ENCODE measurements around the gene ENO2.
"Not testable (repeated sequence)": the region's sequence is repeated elsewhere in the genome, so short reads cannot be mapped to it uniquely, and the experiment has no call there.

Gene ENO2

DNA sequence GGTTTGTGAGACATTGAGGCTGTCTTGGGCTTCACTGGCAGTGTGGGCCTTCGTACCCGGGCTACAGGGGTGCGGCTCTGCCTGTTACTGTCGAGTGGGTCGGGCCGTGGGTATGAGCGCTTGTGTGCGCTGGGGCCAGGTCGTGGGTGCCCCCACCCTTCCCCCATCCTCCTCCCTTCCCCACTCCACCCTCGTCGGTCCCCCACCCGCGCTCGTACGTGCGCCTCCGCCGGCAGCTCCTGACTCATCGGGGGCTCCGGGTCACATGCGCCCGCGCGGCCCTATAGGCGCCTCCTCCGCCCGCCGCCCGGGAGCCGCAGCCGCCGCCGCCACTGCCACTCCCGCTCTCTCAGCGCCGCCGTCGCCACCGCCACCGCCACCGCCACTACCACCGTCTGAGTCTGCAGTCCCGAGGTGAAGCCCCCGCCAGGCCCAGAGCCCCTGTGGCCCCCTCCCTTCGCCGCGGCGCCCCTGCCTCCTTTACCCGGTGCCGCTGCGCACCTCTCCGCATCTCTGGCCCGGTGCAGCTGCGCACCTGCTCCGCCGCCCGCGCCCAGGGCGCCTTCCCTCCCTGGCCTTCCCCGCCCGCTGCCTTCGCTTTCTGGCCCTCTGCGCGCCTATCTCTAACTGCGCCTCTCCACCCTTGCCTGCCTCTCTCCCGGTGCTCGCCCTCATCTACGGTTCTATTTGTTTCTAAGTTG, at the start of gene ENO2:
ENO2 (plus strand) TSS at position 335 of the 701 bp plus-strand sequence. CDS start 1,253 bp downstream, outside the sequence.
- no peak for DNase-seq

DNA sequence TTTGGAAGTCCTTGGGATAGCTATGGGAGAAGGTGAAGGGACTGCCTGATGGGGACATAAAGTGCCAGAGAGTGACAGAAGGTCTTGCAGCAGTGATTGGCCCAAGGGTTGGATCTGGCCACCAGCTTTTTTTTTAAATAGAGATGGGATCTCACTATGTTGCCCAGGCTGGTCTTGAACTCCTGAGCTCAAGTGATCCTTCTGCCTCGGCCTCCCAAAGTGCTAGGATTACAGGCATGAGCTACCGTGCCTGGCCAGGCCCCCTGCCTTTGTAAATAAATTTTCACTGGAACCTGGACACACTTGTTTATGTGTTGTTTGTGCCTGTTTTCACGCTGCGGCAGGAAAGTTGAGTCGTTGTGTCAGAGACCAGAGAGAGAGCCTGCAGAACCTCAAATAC, 49.1 kb upstream of the ENO2 start:
- DNase-seq, result not testable (repeated sequence)

DNA sequence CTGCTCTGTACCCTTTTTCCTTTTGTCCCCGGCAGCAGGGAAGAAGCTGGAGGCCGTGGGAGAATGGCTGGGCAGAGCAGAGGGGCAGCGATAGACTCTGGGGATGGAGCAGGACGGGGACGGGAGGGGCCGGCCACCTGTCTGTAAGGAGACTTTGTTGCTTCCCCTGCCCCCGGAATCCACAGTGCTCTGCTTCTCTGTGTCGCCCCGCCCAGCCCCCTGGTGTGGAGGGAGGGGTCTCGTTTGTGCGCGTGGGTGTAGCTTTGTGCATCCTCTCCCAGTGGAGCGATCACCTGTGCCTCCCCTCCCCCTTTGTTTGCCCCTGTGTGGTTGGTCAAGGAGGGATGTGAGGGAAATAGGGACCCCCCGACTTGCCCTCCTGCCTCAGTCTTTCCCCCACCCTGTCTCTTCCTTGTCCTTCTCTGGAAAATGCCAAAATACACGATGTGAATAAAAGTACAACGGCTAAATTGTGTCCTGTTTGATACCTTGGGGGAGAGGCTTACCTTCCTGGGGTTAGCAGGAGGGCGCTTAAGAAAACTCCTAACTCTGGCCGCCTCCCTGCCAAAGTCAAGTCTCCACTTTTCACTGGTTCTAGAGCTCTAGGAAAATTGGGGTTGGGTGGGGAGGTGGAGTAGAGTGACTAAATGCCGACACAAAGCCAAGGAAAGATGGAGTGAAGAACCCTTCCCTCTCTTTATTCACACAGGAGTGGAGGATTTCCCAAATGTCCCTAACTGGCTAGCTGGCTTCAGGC, 48.0 kb upstream of the ENO2 start:
- DNase-seq, result no peak

DNA sequence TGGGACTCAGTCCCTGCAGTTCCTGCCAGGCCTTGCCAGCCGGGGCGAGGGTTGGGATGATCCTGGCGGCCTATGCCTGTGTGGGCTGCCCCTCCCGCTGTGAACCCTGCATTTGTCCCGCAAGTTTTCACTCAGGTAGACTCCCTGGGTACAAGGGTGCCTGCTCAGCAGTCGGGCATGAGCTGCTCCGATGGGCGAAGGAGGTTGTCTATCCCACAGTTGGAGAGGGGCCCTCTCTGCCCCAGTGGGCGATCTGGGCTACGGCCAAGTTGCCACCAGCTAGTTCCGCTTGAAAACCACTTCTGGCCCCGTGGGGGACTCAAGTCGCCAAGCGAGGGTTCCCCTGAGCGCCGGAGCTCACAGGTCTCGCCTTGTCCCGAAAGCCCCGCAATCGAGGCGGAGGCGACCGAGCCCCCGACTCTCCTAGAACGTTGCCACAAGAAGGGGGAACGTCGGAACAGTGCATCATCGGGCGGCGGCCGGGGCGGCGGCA, 47.4 kb upstream of the ENO2 start:
- no peak for DNase-seq

DNA sequence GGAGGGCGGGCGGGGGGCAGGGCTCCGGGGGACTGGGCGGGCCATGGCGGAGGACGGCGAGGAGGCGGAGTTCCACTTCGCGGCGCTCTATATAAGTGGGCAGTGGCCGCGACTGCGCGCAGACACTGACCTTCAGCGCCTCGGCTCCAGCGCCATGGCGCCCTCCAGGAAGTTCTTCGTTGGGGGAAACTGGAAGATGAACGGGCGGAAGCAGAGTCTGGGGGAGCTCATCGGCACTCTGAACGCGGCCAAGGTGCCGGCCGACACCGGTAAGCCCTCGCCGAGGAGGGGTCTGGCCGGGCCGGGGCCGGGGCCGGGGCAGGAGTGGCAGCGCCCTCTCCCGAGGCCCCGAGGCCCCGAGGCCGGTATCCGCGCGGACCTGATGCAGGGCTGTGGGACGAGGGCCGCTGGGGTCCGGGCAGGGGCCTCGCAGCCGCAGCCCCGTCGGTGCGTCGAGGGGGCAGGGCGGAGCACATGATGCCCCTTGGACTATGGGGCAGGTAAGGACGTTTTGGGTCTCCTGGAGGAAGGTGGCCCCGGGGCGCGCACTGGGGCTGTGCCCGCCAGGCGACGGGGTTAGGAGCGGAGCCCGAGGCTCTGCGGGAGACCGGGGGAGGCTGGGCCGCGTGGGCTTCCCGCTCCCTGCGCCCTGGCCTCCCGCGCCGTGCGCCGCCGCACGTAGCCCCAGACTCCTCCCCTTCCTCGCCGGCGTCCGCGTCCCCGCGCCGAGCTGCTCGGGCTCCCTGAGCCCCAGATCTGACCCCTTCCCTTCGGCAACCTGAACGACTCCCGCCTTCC, 46.8 kb upstream of the ENO2 start, which contains the start of gene TPI1:
TPI1 (plus strand) TSS at position 119 of the 798 bp plus-strand sequence; CDS start at position 155, 36 bp downstream.
- DNase-seq, result no peak

DNA sequence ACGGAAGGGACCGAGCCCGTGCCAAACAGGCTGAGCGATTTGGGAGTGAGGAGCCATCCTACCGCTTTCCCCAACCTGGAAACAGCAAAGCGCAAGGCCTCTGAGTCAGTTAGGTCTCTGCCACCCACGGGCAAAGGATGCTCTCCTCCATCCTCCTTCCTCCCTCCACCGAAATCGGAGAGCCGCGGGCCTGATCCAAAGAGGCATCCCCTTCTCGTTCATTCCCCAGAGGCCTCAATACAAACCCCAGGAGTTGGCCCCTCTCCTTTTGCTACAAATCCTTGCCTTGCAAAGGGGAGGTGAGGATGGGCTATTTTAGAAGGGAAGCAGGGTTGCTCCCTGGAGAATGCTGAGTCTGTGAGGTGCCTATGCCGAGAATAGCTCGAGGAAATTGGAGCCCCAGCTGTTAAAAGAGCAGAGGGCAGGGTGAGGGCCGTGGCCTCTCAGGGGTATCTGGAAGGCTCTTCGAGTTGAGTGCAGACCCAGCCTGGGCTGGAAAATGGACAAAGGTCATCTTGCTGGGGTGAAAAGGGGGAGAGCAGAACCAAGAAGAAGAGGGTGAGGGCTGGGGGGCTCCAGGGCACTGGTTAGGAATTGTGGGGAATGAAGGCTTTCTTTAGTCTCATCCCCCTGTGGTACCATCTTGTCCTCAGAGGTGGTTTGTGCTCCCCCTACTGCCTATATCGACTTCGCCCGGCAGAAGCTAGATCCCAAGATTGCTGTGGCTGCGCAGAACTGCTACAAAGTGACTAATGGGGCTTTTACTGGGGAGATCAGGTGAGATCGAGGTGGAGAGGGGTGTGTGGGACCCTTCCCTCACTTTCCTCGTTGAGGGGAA, 46.0 kb upstream of the ENO2 start:
- DNase-seq, result no peak

DNA sequence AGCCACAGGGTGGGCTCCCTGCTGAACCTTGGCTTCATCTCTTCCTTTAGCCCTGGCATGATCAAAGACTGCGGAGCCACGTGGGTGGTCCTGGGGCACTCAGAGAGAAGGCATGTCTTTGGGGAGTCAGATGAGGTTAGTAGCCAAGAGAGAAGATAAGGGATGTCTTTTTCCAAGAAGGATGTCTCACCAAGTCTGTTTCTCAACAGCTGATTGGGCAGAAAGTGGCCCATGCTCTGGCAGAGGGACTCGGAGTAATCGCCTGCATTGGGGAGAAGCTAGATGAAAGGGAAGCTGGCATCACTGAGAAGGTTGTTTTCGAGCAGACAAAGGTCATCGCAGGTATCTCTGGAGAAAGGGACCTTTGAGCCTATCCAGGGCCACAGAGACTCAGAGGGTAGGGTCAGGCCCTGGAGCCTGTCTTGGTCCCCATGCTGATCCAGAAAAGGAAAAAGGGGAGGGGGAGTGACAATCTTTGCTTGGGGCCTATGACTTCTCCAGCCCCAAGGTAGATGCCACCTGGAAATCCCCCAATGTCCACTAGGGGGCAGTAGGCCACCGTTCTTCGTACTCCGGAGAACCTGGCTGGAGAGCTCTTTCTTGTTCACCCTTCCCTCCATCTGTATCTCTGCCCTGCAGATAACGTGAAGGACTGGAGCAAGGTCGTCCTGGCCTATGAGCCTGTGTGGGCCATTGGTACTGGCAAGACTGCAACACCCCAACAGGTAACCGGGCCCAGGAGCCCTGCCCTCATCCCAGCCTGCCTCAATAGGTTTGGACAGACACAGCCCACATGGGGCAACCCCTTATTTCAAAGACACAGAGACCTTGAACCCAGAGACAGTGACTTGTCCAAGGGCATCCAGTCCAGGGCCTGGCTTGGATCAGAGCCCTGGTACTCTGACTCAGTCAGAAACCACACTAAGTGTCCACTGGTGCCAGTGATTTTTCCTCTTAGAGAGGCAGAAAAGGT, 45.0 kb upstream of the ENO2 start:
- peak; percentile 29 for DNase-seq

DNA sequence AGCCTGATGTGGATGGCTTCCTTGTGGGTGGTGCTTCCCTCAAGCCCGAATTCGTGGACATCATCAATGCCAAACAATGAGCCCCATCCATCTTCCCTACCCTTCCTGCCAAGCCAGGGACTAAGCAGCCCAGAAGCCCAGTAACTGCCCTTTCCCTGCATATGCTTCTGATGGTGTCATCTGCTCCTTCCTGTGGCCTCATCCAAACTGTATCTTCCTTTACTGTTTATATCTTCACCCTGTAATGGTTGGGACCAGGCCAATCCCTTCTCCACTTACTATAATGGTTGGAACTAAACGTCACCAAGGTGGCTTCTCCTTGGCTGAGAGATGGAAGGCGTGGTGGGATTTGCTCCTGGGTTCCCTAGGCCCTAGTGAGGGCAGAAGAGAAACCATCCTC, 44.1 kb upstream of the ENO2 start:
- not testable (repeated sequence) for DNase-seq

DNA sequence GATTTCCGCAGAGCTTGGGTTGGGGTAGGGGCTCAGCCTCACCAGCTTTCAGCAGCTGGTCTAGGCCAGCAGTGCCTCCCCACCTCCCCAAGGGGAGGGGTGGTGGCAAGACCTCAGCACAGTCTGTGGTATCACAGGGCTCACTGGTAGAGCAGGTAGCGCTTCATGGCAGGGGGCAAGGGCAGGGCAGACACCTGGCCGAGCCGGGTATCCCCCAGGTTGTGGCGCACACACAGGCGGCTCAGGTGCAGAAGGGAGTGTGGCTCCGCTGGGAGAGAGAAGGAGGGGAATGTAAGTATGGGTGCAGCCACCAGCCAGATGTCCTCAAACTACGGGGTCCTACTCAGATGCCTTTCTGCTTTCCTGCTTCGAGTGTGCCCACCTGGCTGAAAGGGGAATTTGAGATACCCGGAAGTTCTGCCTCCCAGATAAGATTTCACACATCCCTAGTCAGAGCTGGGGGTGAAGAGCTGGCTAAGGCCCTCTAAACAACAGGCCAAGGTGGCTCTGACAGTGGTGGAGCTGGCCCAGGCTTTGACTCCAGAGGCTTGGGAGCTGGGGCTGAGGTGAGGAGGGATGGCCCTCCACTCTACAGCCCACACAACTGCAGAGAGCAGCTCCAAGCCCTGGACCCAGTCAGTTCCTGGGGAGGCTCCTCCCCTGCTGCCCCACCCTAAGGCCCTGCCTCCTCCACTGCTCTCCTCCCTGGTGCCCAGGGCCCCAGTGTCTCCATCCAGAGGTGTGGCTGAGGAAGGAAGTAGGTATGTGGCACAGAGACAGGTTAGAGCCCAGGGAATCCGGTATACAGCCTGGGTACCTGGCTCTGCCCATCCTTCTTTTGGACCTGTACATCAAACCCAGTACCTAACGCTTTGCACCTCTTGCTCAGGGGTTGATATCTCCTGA, 43.1 kb upstream of the ENO2 start:
- DNase-seq, result no peak

DNA sequence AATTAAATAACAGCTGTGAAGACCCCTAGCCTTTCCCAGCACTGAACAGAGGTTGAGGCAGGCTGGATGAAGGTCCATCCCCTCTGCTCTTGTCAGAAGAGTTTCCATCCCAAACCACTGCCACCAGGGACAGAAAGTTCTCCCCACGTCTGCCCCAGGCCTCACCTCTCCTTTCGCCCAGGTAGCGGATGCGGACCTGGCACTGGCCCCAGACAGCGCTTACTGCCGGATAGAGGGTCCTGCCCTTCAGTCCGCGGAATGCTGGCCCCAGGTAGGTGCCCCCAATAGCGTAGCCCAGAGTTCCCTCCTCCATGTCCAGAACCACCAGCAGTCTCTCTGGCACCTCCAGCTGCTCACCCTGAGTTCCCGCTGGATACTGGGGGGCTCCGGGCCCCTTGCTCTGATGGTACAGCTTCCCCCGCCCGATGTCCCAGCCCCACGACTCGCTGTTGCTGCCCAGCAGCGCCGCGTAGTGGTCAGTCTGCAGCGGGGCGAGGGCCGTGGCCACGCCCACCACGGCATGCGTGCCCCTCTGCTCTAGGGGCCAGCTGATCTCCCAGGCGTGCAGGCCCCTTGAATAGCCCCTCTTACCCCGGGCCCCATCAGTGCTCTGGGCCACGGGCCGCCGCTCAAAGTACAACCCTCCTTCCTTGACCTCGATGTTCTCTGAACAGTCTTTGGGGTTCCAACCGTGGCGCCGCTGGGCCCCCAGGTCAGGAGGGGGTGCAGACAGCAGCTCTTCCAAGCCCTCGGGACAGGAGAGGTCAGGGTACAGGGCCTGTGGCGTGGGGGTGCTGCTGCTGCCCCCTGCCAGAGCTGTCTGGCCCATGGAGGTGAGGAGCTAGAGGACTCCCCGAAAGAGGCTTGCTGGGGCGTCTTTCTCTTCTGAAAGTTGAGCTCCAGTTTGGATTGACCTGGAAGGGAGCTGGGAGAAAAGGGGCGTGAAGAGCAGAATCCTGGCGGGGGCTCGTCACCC, 42.0 kb upstream of the ENO2 start:
- DNase-seq, result no peak

DNA sequence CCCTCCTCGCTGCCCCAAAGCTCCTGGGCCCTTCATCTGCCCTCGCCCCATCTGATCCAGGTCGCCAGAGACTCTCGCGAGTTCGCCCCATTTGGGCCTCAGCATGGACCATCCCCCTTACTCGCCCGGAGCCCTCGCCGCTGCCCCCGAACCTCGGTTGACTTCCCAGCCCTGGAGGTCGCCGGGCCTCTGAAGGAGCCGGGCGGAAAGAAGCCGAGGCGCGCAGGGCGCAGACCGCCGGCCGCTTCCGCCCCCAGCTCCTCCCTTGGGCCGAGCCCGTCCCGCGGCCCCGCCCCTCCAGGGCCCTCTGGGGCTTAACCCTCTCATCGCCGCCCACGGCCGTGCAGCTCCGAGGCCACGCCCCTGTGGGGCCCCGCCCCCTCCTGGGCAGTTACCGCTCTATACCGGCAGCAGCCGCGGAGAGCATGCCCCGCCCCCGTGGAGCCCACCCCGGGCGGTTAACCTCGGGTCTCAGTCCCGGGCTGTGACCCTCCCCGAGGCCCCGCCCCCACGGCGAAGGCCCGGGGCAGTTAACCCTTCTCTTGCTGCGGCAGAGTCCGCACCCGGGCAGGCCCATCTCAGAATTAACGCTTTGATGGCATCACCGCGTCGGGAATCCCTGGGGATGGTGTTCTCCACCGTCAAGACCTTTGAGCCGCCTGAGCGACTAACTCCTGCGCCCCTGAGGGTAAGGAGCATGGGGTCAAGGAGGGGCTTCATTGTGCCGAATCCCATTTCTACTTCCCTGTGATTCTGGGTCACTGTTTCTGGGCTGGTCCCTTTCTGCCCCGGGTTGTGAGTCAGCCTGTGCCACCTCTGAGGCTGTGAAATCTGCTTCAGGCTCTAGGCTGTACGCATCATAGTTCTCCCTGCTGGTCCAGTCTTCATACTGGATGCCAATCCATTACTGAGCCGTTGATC, 41.0 kb upstream of the ENO2 start, which contains the start of gene SPSB2:
SPSB2 (minus strand) TSS at position 210 of the 921 bp plus-strand sequence. CDS start 402 bp downstream, outside the sequence.
- DNase-seq, result peak; percentile 55

DNA sequence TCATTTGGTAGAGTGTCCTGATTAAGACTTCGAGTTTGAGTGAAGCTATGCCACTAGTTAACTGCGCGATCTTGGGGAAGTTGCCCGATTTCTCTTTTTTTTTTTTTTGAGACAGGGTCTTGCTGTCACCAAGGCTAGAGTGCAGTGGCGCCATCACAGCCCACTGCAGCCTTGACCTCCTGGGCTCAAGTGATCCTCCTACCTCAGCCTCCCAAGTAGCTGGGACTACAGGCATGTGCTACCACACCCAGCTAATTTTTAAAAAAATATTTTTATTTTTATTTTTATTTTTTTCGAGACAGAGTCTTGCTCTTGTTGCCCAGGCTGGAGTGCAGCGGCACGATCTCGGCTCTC, 40.4 kb upstream of the ENO2 start:
- DNase-seq, result not testable (repeated sequence)

DNA sequence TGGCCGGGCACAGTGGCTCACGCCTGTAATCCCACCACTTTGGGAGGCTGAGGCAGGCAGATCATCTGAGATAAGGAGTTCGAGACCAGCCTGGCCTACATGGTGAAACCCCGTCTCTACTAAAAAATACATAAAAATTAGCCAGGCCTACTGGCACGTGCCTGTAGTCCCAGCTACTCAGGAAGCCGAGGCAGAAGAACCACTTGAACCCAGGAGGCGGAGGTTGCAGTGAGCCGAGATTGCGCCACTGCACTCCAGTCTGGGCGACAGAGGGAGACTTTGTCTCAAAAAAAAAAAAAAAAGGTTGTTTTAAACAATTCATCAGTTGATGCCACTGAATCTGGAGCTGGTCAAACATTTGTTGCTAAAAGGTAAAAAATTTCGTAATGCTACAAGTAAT, 34.6 kb upstream of the ENO2 start:
- not testable (repeated sequence) for DNase-seq

DNA sequence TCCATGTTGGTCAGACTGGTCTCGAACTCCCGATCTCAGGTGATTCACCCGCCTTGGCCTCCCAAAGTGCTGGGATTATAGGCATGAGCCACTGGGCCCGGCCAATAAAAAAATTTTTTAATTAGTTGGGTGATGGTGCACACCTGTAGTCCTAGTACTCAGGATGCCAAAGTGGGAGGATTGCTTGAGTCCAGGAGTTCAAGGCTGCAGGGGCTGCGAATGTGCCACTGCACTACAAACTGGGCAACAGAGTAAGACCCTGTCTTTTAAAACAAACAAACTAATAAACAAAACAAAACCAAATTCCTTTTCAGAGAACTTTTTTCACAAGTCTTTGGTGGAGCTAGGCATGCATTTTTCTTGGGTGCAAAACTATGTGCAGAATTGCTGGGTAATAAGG, 31.1 kb upstream of the ENO2 start:
- no peak for DNase-seq

DNA sequence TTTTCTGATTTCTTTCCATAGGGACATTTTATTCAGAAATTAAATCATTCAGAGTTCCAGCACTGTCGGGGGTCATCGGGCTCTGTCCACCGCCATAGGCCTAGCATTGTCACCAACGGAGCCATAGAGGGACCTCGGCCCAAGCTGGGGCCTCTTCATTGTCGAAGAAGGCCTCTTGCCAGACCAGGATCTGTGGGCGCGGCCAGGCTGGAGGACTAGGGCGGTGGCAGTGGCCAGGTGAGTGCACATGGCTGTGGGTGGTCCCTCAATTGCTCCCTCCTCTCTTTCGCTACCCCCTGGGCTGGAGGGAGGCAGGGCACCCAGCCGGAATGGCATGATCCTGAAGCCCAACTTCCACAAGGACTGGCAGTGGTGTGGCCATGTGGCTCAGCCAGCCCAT, 30.7 kb upstream of the ENO2 start:
- DNase-seq, result no peak

DNA sequence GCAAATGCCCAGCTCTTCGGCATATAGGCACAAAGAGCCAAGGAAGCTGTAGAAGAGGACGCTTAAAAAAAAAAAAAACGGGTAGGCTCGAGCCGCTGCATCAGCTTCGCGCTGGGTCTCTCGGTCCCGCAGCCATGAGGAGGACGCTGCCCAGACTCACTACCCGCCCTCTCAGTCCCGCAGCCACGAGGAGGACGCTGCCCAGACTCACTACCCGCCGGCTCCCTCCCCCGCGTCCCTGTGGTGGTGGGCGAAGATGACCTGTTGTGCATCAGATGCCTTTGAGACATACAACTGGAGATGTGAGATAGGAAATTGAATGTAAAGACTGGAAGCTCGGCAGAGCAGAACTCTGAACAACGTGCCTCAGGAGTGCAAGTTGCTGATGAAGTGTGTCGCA, 29.8 kb upstream of the ENO2 start:
- no peak for DNase-seq

DNA sequence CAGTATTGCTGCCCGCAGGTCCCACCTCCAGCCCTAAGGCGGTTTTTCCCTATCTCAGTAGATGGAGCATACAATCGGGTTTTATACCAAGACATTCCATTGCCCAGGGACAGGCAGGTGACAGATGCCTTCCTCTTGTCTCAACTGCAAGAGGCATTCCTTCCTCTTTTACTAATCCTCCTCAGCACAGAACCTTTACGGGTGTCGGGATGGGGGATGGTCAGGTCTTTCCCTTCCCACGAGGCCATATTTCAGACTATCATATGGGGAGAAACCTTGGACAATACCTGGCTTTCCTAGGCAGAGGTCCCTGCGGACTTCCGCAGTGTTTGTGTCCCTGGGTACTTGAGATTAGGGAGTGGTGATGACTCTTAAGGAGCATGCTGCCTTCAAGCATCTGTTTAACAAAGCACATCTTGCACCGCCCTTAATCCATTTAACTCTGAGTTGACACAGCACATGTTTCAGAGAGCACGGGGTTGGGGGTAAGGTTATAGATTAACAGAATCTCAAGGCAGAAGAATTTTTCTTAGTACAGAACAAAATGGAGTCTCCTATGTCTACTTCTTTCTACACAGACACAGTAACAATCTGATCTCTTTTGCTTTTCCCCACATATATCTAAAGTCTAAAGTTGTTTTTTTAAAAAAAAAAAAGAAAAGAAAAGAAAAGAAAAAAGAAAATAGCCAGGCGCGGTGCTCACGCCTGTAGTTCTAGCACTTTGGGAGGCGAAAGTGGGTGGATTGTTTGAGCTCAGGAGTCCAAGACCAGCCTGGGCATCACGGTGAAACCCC, 28.0 kb upstream of the ENO2 start:
- not testable (repeated sequence) for DNase-seq

Measured in SHP77 treated with DMSO at 0.1 percent for 48 hours (cell line).